CD4-positive, alpha-beta T cell treated with Interleukin-17A for 4 hours (primary cell): ENCODE data around the gene PSME2.

Experiments used
- DNase-seq: peaks from one replicate; pipeline ENCODE4 v3.0.0-alpha.2; 2020; ENCODE audit warnings: mixed read lengths

PSME2 gene

GRCh38 chr14:24132976-24133375 is 13.4 kb downstream of the PSME2 start:
- DNase-seq: no peak

GRCh38 chr14:24132061-24132685 is 14.2 kb downstream of the PSME2 start:
- peak; percentile 74 for DNase-seq

GRCh38 chr14:24131549-24131966 is 14.9 kb downstream of the PSME2 start:
- DNase-seq: no peak

- DNase-seq: no peak
These were observed 15.5 kb downstream of the PSME2 start for GRCh38 chr14:24130717-24131548.

- DNase-seq: no peak
These were observed 16.1 kb downstream of the PSME2 start, which contains the start of gene FITM1 for GRCh38 chr14:24130380-24130716. Gene FITM1 (plus strand): TSS chr14:24130659. CDS start chr14:24131564, 905 bp downstream.

GRCh38 chr14:24129410-24129998 is 16.9 kb downstream of the PSME2 start:
- DNase-seq: no peak

- DNase-seq: no peak
These were observed 18.7 kb downstream of the PSME2 start for GRCh38 chr14:24127673-24128072.

GRCh38 chr14:24126939-24127338 is 19.5 kb downstream of the PSME2 start:
- DNase-seq: no peak

GRCh38 chr14:24123424-24124417 is 22.7 kb downstream of the PSME2 start:
- DNase-seq: no peak

GRCh38 chr14:24122898-24123297 is 23.5 kb downstream of the PSME2 start:
- no peak for DNase-seq

GRCh38 chr14:24122416-24122815 is 24.0 kb downstream of the PSME2 start:
- DNase-seq: no peak

- DNase-seq: no peak
These were observed 25.2 kb downstream of the PSME2 start for GRCh38 chr14:24121210-24121609.

- no peak for DNase-seq
These were observed 26.7 kb downstream of the PSME2 start for GRCh38 chr14:24119691-24120090.

GRCh38 chr14:24117179-24117578 is 29.2 kb downstream of the PSME2 start:
- DNase-seq: no peak

GRCh38 chr14:24116128-24116814 is 30.1 kb downstream of the PSME2 start:
- no peak for DNase-seq

- DNase-seq: no peak
These were observed 30.8 kb downstream of the PSME2 start for GRCh38 chr14:24115422-24116127.

GRCh38 chr14:24114532-24115421 is 31.6 kb downstream of the PSME2 start, which contains the start of the genes DCAF11 and NRL:
Gene DCAF11 (plus strand): TSS chr14:24114777. CDS start chr14:24115595, 818 bp downstream.
Gene NRL (minus strand): TSS chr14:24114949. CDS start chr14:24082848, 32,101 bp downstream.
- DNase-seq: peak; percentile 99

GRCh38 chr14:24113801-24114531 is 32.4 kb downstream of the PSME2 start:
- peak; percentile 77 for DNase-seq

- no peak for DNase-seq
These were observed 33.0 kb downstream of the PSME2 start for GRCh38 chr14:24113379-24113800.
